ENCODE measurements around the gene MRPS25.

The MRPS25 gene

GRCh38 chr3:15097891-15098290 is 32.8 kb upstream of the MRPS25 start:
- H3K4me3 ChIP-seq (ENCODE audit: low read depth, low read length, poor library complexity, severe bottlenecking): peak overlapping the region; percentile 73
- no peaks in the 10 kb centered on the region for H4K20me1 ChIP-seq (ENCODE audit: insufficient read depth, low read length)
- peaks cover 32% of the 10 kb centered on the region; the same call in 1 of the 2 replicates for H3K36me3 ChIP-seq (ENCODE audit: insufficient read depth, low read length)
- peaks cover 3% of the 10 kb centered on the region; the same call in 1 of the 2 replicates for H3K79me2 ChIP-seq (ENCODE audit: insufficient read depth, low read length)
- no peaks in the 10 kb centered on the region for H3K27me3 ChIP-seq (ENCODE audit: insufficient read depth, low read length)
- H3K9me3 ChIP-seq (ENCODE audit: low read length): no peaks in the 10 kb centered on the region
- no peaks in the 10 kb centered on the region for H3K9me2 ChIP-seq (ENCODE audit: low read depth, low read length)
- no peaks in the 10 kb centered on the region for H3F3A ChIP-seq (ENCODE audit: insufficient read depth, low read length)
- peak overlapping the region; percentile 18 for H3K27ac ChIP-seq (ENCODE audit: low read depth, low read length, poor library complexity, severe bottlenecking)
- peaks cover 17% of the 10 kb centered on the region for H3K4me1 ChIP-seq (ENCODE audit: insufficient read depth, low read length, severe bottlenecking)
- H3K9ac ChIP-seq (ENCODE audit: low read length): peak overlapping the region; percentile 66
- H3K4me2 ChIP-seq (ENCODE audit: low read length): peak overlapping the region; percentile 71
- TF ChIP-seq EZH2 (IDR thresholded peaks at IDR 0.05; ENCODE audit: borderline replicate concordance, low read length) (no peak), CTCF (IDR thresholded peaks at IDR 0.05; ENCODE audit: low read length) (no peak)
- no peak overlapping the region for H2AFZ ChIP-seq (ENCODE audit: low read length)

- Histone ChIP-seq H3K9me3 (ENCODE audit: low read length) (no peaks in the 10 kb centered on the region), H3K36me3 (ENCODE audit: insufficient read depth, low read length) (peaks cover 32% of the 10 kb centered on the region; the same call in 1 of the 2 replicates), H3K9ac (ENCODE audit: low read length) (no peak overlapping the region), H2AFZ (ENCODE audit: low read length) (no peak overlapping the region), H3K79me2 (ENCODE audit: insufficient read depth, low read length) (peaks cover 3% of the 10 kb centered on the region; the same call in 1 of the 2 replicates), H3K4me1 (ENCODE audit: insufficient read depth, low read length, severe bottlenecking) (peaks cover 17% of the 10 kb centered on the region), H3K9me2 (ENCODE audit: low read depth, low read length) (no peaks in the 10 kb centered on the region), H3F3A (ENCODE audit: insufficient read depth, low read length) (no peaks in the 10 kb centered on the region), H3K4me2 (ENCODE audit: low read length) (no peak overlapping the region), H3K4me3 (ENCODE audit: low read depth, low read length, poor library complexity, severe bottlenecking) (no peak overlapping the region), H3K27me3 (ENCODE audit: insufficient read depth, low read length) (no peaks in the 10 kb centered on the region), H4K20me1 (ENCODE audit: insufficient read depth, low read length) (no peaks in the 10 kb centered on the region), H3K27ac (ENCODE audit: low read depth, low read length, poor library complexity, severe bottlenecking) (no peak overlapping the region)
- no peak for TF ChIP-seq EZH2 (IDR thresholded peaks at IDR 0.05; ENCODE audit: borderline replicate concordance, low read length)
- TF ChIP-seq CTCF (IDR thresholded peaks at IDR 0.05; ENCODE audit: low read length): no peak
Measured at GRCh38 chr3:15096046-15096445, 30.9 kb upstream of the MRPS25 start.

GRCh38 chr3:15094187-15094875 is 29.2 kb upstream of the MRPS25 start:
- peaks cover 3% of the 10 kb centered on the region; the same call in 1 of the 2 replicates for H3K79me2 ChIP-seq (ENCODE audit: insufficient read depth, low read length)
- H3K9me2 ChIP-seq (ENCODE audit: low read depth, low read length): no peaks in the 10 kb centered on the region
- no peaks in the 10 kb centered on the region for H3F3A ChIP-seq (ENCODE audit: insufficient read depth, low read length)
- no peak overlapping the region for H3K4me2 ChIP-seq (ENCODE audit: low read length)
- TF ChIP-seq CTCF (IDR thresholded peaks at IDR 0.05; ENCODE audit: low read length) (no peak), EZH2 (IDR thresholded peaks at IDR 0.05; ENCODE audit: borderline replicate concordance, low read length) (no peak)
- H3K4me1 ChIP-seq (ENCODE audit: insufficient read depth, low read length, severe bottlenecking): peaks cover 8% of the 10 kb centered on the region
- no peaks in the 10 kb centered on the region for H3K27me3 ChIP-seq (ENCODE audit: insufficient read depth, low read length)
- peaks cover 43% of the 10 kb centered on the region for H3K36me3 ChIP-seq (ENCODE audit: insufficient read depth, low read length)
- no peak overlapping the region for H3K9ac ChIP-seq (ENCODE audit: low read length)
- no peak overlapping the region for H3K4me3 ChIP-seq (ENCODE audit: low read depth, low read length, poor library complexity, severe bottlenecking)
- H4K20me1 ChIP-seq (ENCODE audit: insufficient read depth, low read length): no peaks in the 10 kb centered on the region
- H3K9me3 ChIP-seq (ENCODE audit: low read length): no peaks in the 10 kb centered on the region
- no peak overlapping the region for H2AFZ ChIP-seq (ENCODE audit: low read length)
- H3K27ac ChIP-seq (ENCODE audit: low read depth, low read length, poor library complexity, severe bottlenecking): no peak overlapping the region
